8988T (cell line): ENCODE data around the gene LKAAEAR1.
A peak's percentile ranks its signal among the peaks of the same experiment; 100 is the strongest.
"Not testable (repeated sequence)": the region's sequence is repeated elsewhere in the genome, so short reads cannot be mapped to it uniquely, and the experiment has no call there.

Experiments
- DNase-seq: peaks from one replicate; pipeline ENCODE4 v3.0.0; 2011

LKAAEAR1 gene

DNA sequence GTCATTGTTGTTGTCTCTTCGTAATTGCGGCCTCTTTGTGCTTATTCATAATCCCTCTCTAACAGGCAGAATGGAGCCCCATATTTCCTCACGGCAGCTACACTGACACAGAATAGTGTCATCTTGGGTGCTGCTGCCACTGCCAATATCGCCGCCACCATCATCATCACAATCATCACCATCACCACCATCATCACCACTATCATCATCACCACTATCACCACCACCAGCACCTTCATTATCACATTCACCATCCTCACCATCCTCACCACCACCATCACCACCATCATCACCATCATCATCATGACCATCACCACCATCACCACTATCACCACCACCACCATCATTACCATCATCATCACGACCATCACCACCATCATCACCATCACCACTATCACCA is 12.3 kb upstream of the LKAAEAR1 start:
- no peak for DNase-seq

- no peak for DNase-seq
These were observed 11.7 kb upstream of the LKAAEAR1 start for GRCh38 chr20:64095927-64096326.

- DNase-seq = no peak
These were observed 11.3 kb upstream of the LKAAEAR1 start for GRCh38 chr20:64095455-64095854.

- DNase-seq = no peak
These were observed 8.9 kb upstream of the LKAAEAR1 start for GRCh38 chr20:64093013-64093503.

GRCh38 chr20:64092258-64093012 is 8.2 kb upstream of the LKAAEAR1 start:
- no peak for DNase-seq

DNA sequence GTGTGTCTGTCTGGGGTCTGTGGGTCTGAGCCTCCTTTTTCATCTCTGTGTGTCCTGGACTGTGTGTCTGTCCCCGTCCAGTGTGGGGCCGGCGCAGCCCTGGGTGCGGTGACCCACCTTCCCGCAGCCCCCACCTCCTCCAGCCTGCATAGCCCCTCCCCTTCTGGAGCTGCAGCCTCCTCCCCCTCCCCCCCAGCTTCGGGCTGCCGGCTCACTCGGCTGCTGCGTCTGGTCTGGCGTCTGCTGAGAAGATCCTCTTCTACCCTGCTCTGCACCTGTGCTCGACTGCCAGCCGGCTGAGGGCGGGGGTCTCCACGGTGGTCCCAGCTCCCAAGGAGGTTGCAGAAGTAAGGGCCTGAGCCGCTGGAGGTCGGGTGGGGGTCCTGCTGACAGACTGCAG is 7.6 kb upstream of the LKAAEAR1 start:
- no peak for DNase-seq

DNA sequence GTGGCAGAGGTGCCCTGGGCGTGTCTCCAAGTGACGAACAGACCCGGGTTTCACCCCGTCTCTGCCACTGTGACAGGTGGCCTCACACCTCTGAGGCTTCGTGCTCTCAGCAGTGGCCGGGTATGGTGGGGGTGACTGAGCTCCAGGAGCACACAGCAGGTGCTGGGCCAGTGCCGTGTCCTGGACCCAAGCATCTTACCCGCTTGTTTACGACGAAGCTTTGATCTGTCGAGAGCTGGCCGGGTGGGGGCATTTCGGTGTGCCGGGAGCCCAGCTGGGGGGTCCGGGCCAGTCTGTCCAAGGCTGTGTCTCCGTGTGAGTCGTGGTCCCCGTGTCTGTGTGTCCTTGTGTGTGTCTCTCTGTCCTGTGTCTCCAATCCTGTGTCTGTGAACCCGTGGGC is 7.1 kb upstream of the LKAAEAR1 start:
- DNase-seq = no peak

GRCh38 chr20:64090165-64090564 is 6.0 kb upstream of the LKAAEAR1 start:
- no peak for DNase-seq

DNA sequence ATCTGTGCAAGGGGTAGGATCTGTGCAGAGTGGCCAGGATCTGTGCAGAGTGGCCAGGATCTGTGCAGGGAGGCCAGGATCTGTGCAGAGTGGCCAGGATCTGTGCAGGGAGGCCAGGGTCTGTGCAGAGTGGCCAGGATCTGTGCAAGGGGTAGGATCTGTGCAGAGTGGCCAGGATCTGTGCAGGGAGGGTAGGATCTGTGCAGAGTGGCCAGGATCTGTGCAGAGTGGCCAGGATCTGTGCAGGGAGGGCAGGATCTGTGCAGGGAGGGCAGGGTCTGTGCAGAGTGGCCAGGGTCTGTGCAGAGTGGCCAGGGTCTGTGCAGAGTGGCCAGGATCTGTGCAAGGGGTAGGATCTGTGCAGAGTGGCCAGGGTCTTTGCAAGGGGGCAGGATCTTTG is 4.4 kb upstream of the LKAAEAR1 start:
- not testable (repeated sequence) for DNase-seq

DNA sequence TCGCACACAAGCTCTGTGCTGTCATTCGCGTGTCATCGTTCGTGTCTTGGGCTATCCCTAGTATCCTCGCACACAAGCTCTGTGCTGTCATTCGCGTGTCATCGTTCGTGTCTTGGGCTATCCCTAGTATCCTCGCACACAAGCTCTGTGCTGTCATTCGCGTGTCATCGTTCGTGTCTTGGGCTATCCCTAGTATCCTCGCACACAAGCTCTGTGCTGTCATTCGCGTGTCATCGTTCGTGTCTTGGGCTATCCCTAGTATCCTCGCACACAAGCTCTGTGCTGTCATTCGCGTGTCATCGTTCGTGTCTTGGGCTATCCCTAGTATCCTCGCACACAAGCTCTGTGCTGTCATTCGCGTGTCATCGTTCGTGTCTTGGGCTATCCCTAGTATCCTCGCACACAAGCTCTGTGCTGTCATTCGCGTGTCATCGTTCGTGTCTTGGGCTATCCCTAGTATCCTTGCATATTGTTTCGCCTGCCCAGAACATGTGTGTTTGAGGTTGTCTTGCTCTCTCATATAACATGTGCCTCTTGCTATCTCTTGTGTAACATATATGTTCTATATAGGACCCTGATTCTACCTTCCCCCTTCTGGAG is 3.1 kb upstream of the LKAAEAR1 start:
- DNase-seq = not testable (repeated sequence)

DNA sequence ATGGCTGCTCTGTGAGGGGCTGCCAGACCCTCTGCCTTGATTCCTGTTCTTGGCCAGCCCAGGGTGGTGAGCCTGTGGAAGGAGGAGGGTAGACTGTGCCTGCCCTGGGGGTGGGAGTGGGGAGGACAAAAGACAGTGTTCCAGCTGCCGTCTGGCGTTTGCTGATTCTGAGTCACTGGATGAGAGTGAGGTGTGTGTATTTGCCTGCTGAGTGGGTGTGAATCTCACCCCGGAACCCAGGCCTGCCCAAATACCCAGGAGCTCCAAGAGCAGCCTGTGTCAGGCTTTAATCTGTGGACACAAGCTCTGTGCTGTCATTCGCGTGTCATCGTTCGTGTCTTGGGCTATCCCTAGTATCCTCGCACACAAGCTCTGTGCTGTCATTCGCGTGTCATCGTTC is 2.6 kb upstream of the LKAAEAR1 start:
- no peak for DNase-seq

DNA sequence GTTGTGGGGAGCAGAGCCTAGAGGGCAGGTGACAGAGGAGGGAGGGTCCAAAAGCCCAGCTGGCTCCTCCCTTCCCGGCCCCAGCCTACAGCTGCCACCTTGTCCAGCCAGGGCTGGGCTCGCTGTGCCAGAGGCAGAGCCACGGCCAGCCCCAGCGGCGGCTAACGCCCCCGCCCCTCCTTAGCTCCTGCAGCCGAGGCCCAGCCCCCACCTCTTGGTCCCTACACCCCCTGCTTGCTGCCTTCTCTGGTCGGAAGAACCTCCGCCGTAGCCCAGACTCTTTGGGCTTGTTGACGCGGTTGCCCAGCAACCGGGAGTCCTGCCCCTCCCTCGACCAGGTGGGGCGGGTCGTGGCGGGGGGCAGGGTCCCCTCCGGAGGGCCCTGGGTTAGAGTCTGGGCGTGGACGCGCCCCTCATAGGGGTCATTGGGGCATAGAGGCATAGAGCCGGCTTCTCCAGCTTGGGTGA is 521 bp upstream of the LKAAEAR1 start:
- no peak for DNase-seq

GRCh38 chr20:64083378-64083803 is 807 bp downstream of the LKAAEAR1 start:
- DNase-seq = peak; percentile 86

DNA sequence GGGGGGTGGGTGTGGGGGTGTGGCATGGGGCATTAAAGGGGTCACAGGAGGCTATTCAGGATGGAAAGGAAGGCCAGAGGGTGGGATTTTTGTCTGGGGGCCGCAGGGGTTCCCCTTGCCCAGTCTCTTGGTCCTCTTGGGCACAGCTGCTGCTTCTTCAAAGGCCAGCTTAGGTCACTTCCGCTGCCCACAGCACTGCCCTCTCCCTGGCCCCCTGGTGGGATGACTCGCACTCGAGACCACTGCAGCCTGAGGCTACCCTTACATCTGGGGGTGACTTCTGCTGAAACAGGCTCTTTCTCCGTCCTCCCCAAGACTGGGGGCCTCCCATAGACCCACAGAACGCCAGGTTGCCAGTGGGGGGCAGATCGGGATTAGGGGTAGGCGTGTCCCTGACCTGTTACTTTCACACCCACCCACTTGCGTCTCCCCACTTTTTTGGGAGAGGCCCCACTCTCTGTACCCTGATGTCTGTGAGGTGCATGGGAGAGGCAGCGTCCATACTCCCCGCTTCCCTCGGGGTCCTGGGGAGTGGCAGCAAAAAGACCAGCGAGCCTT is 1.3 kb downstream of the LKAAEAR1 start:
- DNase-seq = no peak

- no peak for DNase-seq
These were observed 2.0 kb downstream of the LKAAEAR1 start for GRCh38 chr20:64082126-64082731.

GRCh38 chr20:64081624-64081964 is 2.6 kb downstream of the LKAAEAR1 start:
- no peak for DNase-seq

DNA sequence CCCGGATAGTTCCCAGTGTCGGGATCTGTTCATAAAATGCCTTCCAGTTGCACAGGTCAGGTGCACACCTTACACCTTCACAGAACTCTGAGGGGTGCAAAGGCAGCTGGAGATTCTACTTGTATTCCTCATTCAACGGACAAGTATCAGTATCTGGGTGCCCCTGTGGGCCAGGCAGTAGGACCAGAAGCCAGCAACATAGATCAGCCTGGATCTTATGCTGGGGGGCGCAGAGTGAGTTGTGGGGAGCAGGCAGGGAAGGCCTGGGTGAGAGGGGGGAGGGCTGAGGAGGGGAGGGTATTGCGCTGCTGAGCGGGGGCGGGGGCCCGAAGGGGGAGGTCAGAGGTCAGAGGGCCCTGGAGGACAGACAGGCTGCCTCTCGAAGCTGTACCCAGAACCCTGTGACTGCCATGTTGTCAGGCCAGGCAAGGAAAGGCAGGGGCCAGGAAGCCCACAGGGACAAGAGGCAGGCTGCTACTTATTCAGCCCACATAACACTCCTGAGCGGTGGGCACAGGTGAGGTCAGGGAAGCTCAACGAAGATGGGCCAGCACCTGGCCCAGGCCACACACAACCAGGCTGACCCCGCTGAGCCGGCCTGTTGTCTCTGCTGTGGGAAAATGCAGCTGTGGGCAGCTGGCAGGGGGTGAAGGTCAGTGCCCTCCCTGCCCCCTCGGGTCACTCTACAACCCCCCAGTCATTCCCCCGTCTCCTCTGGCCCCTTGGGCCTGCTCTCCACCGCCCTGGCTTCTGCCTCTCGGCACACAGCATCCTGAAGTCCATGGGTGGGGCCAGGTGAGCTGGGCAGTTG is 3.2 kb downstream of the LKAAEAR1 start:
- DNase-seq = no peak

DNA sequence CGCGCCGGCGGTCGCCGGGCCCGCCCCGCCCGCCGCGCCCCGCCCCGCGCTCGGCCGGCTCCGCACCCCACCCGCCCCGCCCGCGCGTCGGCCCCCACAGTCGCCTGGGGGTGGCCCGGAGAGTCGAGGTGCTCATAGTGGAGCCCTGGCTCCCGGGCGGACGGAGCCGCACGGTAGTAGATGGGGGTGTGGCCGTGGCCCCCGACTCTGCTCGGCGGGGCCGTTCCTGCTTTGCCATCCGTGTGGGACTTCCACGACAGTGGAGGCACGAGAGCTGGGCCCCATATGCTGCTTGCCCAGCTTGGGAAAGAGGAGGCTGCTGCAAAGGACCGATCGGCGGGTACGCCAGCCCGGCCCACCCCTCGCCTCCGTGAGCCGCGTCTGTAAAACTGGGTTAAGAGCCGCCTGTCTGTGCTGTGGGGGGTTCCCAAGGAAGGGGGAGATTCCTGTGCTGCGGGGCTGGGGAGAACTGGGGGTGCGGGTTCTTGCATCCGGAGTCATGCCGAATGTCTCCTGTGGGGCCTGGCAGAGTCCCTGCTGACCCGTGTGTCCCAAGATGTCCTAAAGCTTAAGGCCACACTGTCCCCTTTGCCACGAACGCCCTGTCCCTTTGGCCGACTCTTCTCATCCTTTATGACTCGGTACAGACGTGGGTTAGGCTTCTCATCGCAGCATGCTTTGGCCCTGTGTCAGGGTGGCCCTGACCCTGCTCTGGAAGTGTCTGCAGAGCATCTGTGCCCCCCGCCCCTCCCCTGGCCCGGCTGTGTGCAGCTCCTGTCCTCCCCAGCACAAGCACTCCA is 4.0 kb downstream of the LKAAEAR1 start, which contains the start of gene OPRL1:
Gene OPRL1, plus strand, starts transcription at position 70 of the 800 bp plus-strand sequence. CDS start 12,639 bp downstream, outside the sequence.
- DNase-seq = no peak

GRCh38 chr20:64079273-64080012 is 4.8 kb downstream of the LKAAEAR1 start, which contains the start of gene RGS19:
Gene RGS19, minus strand, starts transcription at chr20:64079518. Its CDS starts 2,632 bp downstream, at chr20:64076886.
- peak; percentile 91 for DNase-seq

GRCh38 chr20:64078934-64079272 is 5.3 kb downstream of the LKAAEAR1 start:
- no peak for DNase-seq
